GM10847 (cell line): ENCODE results near the gene GYPC.

Experiments
- POLR2A ChIP-seq: IDR thresholded peaks from 2 replicates; pipeline ENCODE4 v1.6.1; 2011; ENCODE audit not compliant: insufficient read length; ENCODE audit errors: extremely low read depth

GYPC gene

GRCh38 chr2:126676221-126677175 lies 20.5 kb downstream of the GYPC start:
- no peak for TF ChIP-seq POLR2A

- no peak for TF ChIP-seq POLR2A
Observed at GRCh38 chr2:126677176-126677538, 21.2 kb downstream of the GYPC start.

- TF ChIP-seq POLR2A = no peak
Observed at GRCh38 chr2:126678269-126679065, 22.5 kb downstream of the GYPC start.

GRCh38 chr2:126679094-126679713 lies 23.2 kb downstream of the GYPC start:
- TF ChIP-seq POLR2A = no peak

- TF ChIP-seq POLR2A = no peak
Observed at GRCh38 chr2:126681505-126681904, 25.5 kb downstream of the GYPC start.

GRCh38 chr2:126685629-126686028 lies 29.7 kb downstream of the GYPC start:
- TF ChIP-seq POLR2A = no peak

GRCh38 chr2:126686286-126686685 lies 30.3 kb downstream of the GYPC start:
- TF ChIP-seq POLR2A = no peak

GRCh38 chr2:126686841-126687485 lies 31.0 kb downstream of the GYPC start:
- TF ChIP-seq POLR2A = no peak

GRCh38 chr2:126687503-126687902 lies 31.5 kb downstream of the GYPC start:
- TF ChIP-seq POLR2A = no peak

- TF ChIP-seq POLR2A = no peak
Observed at GRCh38 chr2:126696644-126697520, 40.9 kb downstream of the GYPC start.

- TF ChIP-seq POLR2A = no peak
Observed at GRCh38 chr2:126698376-126698775, 42.4 kb downstream of the GYPC start.

GRCh38 chr2:126699018-126699417 lies 43.1 kb downstream of the GYPC start:
- no peak for TF ChIP-seq POLR2A

GRCh38 chr2:126699716-126700581 lies 44.0 kb downstream of the GYPC start:
- TF ChIP-seq POLR2A = no peak

GRCh38 chr2:126700677-126701076 lies 44.7 kb downstream of the GYPC start:
- TF ChIP-seq POLR2A = no peak

- no peak for TF ChIP-seq POLR2A
Observed at GRCh38 chr2:126703311-126703710, 47.4 kb downstream of the GYPC start.
